OCI-LY7 (cell line): Measurements from ENCODE around the gene CCBE1.

Source experiments
- EZH2phosphoT487 ChIP-seq: fragments of 200-600 bp; sonication (generic); IDR thresholded peaks from 2 replicates; pipeline ENCODE4 v1.6.1; 2018; ENCODE audit warnings: low read depth, borderline replicate concordance, mild to moderate bottlenecking, mixed run types, antibody characterized with exemption, low read length, moderate library complexity, mixed read lengths
- TF ChIP-seq, protein P1 (sequence below): fragments of 200-600 bp; sonication (generic); conservative IDR thresholded peaks from 2 replicates; pipeline ENCODE4 v1.5.1; 2014; ENCODE audit warnings: mild to moderate bottlenecking, antibody characterized with exemption, low read length, moderate library complexity, mixed read lengths

DNA sequence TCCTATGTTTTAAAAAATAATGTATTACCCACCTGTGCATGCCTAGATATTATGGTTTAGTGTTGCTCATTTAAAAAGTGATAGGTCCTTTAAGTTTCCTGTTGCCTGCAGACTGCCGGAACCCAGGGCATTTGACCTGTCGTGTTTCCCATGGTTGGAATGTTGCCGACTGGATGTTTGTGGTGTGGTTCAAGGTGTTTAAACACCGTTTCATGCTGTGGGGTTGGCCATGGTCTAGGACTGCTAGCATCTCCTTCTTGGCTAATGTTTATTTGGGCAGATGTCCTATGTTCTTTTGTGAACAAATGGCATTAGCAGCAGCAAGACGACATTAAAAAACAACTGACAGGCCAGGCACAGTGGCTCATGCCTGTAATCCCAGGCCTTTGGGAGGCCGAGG is 245.3 kb downstream of the CCBE1 start:
- TF ChIP-seq, protein P1, sequence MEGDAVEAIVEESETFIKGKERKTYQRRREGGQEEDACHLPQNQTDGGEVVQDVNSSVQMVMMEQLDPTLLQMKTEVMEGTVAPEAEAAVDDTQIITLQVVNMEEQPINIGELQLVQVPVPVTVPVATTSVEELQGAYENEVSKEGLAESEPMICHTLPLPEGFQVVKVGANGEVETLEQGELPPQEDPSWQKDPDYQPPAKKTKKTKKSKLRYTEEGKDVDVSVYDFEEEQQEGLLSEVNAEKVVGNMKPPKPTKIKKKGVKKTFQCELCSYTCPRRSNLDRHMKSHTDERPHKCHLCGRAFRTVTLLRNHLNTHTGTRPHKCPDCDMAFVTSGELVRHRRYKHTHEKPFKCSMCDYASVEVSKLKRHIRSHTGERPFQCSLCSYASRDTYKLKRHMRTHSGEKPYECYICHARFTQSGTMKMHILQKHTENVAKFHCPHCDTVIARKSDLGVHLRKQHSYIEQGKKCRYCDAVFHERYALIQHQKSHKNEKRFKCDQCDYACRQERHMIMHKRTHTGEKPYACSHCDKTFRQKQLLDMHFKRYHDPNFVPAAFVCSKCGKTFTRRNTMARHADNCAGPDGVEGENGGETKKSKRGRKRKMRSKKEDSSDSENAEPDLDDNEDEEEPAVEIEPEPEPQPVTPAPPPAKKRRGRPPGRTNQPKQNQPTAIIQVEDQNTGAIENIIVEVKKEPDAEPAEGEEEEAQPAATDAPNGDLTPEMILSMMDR, result no peak
- no peak for TF ChIP-seq EZH2phosphoT487
